Measurements from ENCODE around the gene ISY1.
A peak's percentile ranks its signal among the peaks of the same experiment; 100 is the strongest.
"Not testable (repeated sequence)": the region's sequence is repeated elsewhere in the genome, so short reads cannot be mapped to it uniquely, and the experiment has no call there.

ISY1 gene

GRCh38 chr3:129165594-129165993, 4.7 kb upstream of the ISY1 start:
- DNase-seq = not testable (repeated sequence)

- DNase-seq = no peak
Observed at GRCh38 chr3:129164500-129164899, 3.6 kb upstream of the ISY1 start.

DNA sequence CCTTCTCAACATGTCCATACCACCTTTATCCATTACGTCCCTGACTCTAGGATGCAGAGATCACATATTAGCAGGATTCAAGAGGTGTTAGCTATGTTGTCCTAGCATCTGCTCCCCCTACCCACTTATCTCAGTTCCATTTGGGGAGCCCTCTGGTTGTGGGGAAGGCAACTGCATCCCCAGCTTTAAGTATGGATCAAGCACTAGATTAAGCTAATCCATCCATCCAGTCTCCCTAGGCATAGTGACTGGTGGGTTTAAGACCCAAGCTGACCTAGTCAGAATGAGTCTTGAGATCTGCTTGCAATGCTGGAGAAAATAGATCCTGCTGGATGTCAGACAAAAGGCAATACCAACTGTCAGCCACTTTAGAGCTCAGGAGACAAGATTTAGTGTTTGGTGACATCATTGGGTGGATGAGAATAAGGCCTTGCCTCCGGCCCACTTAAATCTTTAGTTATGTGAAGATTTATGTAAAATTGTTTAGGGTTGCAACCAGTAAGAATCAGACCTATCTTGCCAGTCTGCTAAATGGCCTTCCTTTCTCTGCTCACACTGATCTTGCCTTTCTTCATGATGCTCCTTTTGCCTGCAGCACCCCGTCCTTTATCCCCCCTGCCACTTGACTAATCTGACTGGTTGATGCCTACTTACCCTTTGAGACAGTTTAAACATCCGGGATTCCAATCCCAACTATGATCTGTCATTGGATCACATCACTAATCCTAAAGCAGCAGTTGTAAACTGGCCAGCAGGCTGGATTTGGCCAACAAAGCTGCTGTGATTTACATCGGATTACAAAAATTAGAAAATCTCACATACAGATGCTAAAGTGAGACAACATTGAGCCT, 2.1 kb upstream of the ISY1 start:
- DNase-seq = no peak

DNA sequence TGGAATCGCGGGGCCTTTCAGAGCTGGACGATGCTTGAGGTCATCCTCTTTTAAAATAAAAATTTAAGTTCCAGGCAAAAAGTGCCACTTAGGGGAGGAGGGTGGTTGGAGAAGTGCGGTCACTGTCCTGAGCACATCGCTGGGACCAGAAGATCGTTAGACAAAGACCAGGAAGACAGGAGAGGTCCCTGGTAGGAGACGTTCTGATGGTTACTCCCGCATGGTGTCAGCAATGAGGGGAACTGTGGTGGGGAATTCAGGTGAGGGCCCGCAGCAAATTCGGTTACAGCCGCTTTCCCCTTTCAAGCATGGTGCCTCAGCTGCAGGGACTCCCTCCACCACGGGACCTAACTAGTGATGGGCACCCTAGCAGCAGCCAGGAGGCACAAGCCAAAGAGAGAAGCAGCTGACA, 1.0 kb upstream of the ISY1 start:
- peak; percentile 18 for DNase-seq

DNA sequence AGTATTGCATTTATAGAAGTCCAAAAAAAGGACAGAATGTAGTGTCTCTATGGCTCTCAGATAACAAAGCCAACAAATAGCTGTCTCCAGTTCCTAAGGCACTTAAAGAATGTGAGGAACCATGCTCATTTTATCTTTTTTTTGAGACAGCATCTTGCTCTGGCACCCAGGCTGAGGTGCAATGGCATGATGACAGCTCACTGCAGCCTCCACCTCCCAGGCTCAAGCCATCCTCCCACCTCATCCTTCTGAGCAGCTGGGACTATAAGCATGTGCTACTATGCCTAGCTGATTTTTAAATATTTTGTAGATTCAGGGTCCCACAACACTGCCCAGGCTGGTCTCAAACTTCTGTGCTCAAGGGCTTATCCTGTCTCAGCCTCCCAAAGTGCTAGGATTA, 16.1 kb downstream of the ISY1 start:
- no peak for DNase-seq

DNA sequence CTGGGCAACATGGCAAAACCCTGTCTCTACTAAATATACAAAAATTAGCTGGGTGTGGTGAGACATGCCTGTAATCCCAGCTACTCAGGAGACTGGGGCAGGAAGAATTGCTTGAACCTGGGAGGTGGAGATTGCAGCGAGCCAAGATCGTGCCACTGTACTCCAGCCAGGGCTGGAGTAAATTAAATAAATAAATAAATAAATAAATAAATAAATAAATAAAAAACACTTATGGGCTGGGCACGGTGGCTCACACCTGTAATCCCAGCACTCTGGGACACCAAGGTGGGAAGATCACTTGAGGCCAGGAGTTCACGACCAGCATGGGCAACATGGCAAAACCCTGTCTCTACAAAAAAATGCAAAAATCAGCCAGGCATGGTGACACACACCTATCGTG, 19.9 kb downstream of the ISY1 start:
- not testable (repeated sequence) for DNase-seq

- DNase-seq = no peak
Observed at GRCh38 chr3:129139911-129140310, 21.0 kb downstream of the ISY1 start.

DNA sequence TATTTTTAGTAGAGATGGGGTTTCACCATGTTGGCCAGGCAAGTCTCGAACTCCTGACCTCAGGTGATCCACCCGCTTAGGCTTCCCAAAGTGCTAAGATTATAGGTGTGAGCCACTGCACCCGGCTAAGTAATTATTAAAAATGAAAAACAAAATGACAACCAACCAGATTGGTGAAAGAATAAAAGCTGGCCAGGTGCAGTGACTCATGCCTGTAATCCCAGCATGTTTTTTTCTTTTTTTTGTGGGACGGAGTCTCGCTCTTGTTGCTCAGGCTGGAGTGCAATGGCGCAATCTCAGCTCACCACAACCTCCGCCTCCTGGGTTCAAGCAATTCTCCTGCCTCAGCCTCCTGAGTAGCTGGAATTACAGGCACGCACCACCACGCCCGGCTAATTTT, 24.6 kb downstream of the ISY1 start:
- not testable (repeated sequence) for DNase-seq

GRCh38 chr3:129132097-129132866, 28.6 kb downstream of the ISY1 start:
- DNase-seq = no peak

DNA sequence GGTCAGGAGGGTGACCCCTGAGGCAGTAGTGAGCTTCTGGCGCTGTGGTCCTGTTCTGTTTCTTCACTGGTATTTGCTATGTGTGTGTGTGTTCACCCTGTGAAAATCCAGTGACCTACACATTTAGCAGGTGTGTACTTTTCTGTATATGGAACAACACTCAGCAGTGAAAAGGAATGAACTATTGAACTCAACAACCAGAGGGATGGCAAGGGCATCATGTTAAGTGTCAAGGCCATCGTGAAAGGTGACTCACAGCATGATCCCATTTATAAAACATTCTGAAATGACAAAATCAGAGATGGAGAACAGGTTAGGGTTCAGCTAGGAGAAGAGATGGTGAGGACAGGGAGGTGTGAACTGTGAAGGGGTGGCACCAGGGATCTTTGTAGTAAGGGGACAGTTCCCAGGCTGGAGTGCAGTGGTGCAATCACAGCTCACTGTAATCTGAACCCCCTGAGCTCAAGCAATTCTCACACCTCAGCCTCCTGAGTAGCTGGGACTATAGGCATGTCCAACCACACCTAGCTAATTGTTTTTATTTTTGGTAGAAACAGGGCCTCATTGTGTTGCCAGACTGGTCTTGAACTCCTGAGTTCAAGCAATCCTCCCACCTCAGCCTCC, 29.3 kb downstream of the ISY1 start:
- DNase-seq = no peak

DNA sequence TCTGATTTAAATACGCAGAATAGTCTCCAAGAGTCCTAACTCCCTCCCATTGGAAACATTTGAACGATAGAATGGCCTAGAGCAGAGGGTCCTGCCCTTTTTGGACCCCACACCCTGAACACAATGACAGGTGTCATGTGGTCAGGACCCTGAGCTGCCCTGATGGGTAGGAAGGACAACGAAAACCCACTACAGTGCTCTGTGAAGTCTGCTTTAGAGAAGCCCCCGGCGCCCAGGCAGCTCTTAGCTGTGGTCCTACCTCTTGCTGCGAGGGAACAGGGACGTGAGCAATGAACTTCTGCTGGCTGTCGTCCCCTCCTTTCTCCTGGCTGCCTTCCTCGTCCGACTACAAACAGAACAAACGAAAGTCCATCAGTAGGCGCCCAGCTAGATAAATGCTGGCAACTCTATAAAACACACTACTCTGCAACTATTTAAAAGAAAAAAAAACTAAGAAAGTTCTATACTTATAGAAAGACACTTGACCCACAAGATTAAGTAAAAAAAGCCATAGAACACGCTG, 30.5 kb downstream of the ISY1 start:
- DNase-seq = no peak

DNA sequence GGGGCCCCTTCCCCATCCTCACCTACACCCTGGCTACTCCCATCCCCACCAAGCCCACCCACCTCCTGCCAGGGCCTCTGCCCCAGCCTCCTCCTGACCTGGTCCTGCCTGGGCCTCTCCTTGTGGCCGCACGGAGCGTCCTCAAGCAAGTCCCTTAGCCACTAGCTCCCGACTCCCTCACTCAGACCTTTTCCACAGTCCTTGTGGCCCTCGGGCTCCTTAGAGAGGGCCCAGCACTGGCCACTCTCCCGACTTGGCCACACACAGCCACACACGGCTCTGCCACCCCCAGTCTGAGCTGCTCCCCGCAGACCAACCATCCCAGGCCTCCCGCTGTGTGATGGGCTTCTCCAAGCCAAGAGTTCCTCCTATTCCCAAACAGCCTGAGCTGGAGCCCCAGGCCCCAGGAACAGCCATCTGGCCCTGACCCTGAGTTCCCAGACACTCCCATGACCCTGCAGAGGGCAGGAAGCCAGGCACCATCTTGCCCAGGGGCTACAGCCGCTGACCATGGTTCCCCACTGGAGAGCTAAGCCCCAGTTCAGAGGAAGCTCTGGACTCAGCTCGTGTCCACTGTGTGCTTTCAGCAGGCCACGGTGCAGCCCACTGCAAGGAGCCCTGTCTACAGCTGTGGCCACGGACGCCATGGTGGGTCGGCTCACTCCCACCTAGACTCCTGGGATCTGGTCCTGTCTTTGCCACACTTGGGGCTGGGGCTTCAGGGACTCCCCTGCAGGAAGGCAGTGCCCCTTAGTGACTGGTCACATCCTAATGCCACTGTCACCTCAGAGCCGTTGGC, 32.3 kb downstream of the ISY1 start:
- no peak for DNase-seq

DNA sequence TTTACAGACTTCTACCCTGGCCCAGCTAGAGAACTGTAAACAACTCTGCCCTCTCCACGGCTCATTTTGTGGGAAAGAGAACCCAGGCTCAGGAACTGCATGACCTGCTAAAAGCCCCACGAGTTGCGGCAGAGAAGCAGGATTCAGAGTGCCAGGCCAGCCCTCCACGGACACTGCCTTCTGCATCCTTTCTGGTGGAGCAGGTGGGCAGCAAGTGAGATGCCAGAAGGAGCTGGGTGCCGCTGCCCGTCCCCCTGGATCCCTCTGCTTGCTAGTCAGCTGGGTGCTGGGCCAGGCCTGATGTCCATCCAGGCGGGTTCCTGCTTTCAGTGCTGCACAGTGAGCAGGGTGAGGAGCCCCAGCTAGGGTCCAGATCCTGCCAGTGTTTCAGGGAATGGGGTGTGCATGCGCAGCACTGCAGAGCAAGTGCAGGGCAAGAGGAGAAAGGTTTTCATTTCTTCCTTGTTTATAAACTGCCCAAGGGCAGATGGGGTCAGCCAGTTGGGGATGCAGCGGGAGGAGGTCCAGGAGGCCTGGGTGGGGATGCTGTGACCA, 34.1 kb downstream of the ISY1 start:
- DNase-seq = no peak

- DNase-seq = no peak
Observed at GRCh38 chr3:129123314-129124060, 37.4 kb downstream of the ISY1 start.

DNA sequence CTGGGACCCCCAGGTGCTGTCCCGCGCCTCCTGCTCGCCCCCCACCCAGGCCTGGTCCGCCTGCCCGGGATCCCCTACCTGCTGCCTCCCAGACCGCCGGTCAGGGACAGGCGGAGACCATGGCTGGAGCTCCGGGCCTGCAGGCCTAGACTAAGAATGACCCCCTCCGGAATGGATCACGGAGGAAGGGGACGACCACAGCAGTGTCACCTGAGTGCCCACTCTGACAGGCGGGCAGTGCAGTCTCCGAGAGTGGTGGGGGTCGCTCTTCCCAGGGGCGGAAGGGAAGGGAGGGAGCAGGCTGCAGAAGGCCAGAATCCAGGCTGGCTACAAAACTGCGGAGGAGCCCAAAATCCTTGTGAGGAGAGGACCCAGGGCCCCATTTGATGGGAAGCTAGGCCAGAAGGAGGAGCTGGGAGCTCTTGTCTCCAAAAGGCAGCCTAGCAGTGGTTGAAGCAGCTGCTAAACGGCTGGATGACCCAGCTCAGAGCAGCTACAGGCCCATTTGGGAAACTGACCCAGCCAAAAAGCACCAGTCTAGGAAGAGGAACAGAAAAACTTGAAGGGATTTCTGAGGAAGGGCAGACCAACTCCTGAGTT, 38.4 kb downstream of the ISY1 start:
- no peak for DNase-seq

- DNase-seq = peak; percentile 87
Observed at GRCh38 chr3:129121792-129122411, 39.0 kb downstream of the ISY1 start, which contains the start of gene RAB43. RAB43 (minus strand) TSS chr3:129121804; CDS start chr3:129121489, 315 bp downstream.

DNA sequence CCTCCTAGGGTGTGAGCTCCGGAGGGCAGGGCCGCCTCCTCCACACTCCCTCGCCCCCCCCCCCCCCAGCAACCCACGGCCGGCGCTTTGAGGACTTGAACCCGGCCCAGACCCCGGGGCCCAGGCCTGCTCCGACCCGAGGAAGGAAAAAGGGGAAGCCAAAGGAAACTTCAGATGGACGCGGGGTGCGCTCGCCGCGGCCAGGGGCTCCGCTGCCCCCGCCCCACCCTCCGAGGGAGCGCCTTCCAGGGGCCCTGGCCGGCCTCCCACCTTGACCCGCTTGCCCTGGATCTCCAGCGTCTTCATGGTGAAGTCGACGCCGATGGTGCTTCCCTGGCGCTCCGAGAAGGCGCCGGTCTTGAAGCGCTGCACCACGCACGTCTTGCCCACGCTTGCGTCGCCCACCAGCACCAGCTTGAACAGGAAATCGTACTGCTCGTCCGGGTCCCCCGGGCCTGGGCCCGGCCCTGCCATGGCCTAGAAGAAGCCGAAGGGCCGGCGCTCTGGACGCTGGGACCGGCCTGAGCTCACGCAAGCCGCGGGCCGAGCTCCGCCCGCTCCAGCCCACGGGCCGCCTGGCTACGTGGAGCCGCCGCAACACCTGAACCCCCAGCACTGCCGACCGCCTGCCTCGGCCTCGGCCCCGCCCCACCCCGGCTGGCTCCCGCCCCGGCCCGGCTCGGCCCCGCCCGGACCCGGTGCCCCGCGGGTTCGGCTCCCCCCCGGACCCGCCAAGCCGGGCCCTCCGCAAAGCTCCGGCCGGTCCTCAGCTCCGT, 39.7 kb downstream of the ISY1 start:
- no peak for DNase-seq

- peak; percentile 89 for DNase-seq
Observed at GRCh38 chr3:129120254-129121004, 40.4 kb downstream of the ISY1 start.

Data from CD4-positive, alpha-beta T cell treated with Interferon gamma for 1 hour (primary cell).